Right lobe of liver (tissue), 4 donors: ENCODE data around the gene GRK4.

Experiments
- POLR2A ChIP-seq: fragments of 450-650 bp; IDR thresholded peaks from one replicate; pipeline ENCODE4 v1.6.1; 2017; ENCODE audit warnings: antibody characterized with exemption, mild to moderate bottlenecking
- TF ChIP-seq, protein P1 (sequence below), 4 donors: fragments of 200-600 bp in 3 of 4; fragments of 450-650 bp in 1 of 4; IDR thresholded peaks; one replicate each; pipeline versions ENCODE4 v1.5.1 to v1.8.0; 2016 to 2022; ENCODE audit warnings: antibody characterized with exemption in 4 of 4, mild to moderate bottlenecking in 2 of 4
- donor health status: DM: no; HTN: no; CAD: no.
- donor health status: DM: no; HTN: no; CAD: no.
- donor health status: DM: no; HTN: yes; CAD: no.

DNA sequence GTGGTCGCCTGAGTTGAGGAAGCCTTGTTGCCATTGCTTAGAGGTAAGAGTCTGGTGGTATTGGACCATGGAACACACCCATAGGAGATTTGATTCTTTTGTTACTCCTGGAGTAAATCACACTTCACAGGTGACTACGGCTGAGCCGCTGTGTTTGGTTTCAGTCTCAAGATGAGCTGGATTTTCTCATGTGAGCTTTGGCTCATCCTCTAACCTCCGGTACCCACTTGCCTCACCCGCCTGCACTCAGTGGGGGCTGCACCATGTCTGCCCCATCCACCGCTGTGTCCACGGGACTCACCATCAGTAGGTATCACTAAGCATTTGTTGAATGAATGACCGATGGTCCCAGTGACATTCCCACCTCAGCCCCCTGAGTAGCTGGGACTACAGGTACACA lies 58.3 kb downstream of the GRK4 start:
- TF ChIP-seq, protein P1, sequence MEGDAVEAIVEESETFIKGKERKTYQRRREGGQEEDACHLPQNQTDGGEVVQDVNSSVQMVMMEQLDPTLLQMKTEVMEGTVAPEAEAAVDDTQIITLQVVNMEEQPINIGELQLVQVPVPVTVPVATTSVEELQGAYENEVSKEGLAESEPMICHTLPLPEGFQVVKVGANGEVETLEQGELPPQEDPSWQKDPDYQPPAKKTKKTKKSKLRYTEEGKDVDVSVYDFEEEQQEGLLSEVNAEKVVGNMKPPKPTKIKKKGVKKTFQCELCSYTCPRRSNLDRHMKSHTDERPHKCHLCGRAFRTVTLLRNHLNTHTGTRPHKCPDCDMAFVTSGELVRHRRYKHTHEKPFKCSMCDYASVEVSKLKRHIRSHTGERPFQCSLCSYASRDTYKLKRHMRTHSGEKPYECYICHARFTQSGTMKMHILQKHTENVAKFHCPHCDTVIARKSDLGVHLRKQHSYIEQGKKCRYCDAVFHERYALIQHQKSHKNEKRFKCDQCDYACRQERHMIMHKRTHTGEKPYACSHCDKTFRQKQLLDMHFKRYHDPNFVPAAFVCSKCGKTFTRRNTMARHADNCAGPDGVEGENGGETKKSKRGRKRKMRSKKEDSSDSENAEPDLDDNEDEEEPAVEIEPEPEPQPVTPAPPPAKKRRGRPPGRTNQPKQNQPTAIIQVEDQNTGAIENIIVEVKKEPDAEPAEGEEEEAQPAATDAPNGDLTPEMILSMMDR (IDR thresholded peaks at IDR 0.05) = no peak
- TF ChIP-seq POLR2A = no peak
